ENCODE results near the gene QRFPR.

The QRFPR gene

Small RNA genes lying within 50 kb of the gene (small RNA-seq; reads per million reads assigned to genes)
- gene RF00019: 0 reads per million in 2 experiments

Data from SK-N-DZ (cell line).